Activated CD4-positive, alpha-beta T cell treated with anti-CD3 and anti-CD28 coated beads, Interleukin-2, Interleukin-6, amounts not matched to agents 100 ng/mL and 50 ng/mL, durations not matched to agents 16 hours and 8 hours (primary cell): ENCODE measurements around the gene GUCY1B1.
"Not testable (repeated sequence)": the region's sequence is repeated elsewhere in the genome, so short reads cannot be mapped to it uniquely, and the experiment has no call there.

ENCODE experiments used
- DNase-seq: peaks from one replicate; pipeline ENCODE4 v3.0.0-alpha.2; 2020

GUCY1B1 gene

DNA sequence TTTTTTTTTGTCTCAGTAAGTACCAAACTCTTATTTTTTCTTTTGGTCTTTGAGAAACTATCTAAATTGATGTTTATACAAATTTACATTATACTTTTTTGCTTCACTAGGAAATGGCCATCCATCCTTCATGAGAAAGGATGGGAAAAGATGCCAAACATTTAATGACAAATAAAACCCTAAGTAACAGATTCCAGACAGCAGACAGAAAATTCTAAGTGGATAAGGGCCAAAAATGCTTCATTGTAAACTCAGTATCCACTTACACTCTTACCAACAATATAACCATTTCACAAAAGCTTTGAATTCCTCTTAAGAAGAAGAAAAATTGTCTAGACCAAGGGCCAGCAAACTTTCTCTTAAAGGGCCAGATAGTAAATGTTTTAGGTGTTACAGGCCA is 3.5 kb downstream of the GUCY1B1 start:
- no peak for DNase-seq

GRCh38 chr4:155763551-155763950 is 4.7 kb downstream of the GUCY1B1 start:
- DNase-seq, result no peak

GRCh38 chr4:155765149-155765548 is 6.3 kb downstream of the GUCY1B1 start:
- no peak for DNase-seq

- DNase-seq, result no peak
These were observed 7.8 kb downstream of the GUCY1B1 start for GRCh38 chr4:155766622-155767021.

DNA sequence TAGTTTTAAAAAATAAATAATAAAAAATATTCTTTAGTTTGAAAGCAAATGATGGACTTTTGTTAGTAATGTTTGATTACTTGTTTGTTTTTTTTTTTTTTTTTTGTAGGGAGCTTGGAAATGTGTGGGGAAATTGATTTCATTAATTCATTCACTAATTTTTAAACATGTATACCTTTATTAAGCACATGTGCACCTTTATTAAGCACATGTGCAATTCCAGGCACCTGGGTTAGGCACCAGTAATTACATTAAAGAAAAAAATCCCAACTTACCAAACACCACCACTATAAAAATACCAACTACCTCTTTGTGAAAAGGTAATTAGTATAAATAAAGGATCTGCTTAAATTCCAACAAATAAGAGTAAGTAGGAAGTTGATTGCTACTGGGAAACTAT is 9.5 kb downstream of the GUCY1B1 start:
- no peak for DNase-seq

- DNase-seq, result no peak
These were observed 10.3 kb downstream of the GUCY1B1 start for GRCh38 chr4:155769090-155769489.

GRCh38 chr4:155772459-155773195 is 13.8 kb downstream of the GUCY1B1 start:
- no peak for DNase-seq

DNA sequence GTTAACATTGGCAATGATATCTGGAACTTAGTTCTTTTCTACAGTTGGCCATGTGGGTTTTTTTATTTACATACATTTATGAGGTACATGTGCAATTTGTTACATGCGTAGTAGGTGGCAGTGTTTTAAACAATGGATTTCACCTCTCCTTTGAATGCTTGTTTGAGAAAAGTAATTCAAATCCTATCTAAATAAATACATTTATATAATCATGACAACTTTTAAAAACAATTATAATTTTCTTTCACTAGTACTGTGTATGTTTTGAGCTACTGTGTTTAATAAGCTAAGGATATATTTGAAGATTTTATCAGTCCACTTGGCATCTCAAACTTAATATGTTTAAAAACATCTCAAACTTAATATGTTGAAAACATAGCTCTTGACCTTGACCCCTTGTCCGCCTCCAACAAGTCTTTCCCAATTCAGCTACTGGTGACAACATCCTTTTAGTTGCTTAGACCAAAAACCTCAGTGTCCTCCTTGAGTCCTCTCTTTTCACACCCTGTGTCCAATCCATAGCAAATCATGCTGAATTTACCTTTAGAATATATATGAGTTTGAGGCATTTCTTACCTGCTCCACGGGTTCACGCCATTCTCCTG is 14.5 kb downstream of the GUCY1B1 start:
- no peak for DNase-seq

DNA sequence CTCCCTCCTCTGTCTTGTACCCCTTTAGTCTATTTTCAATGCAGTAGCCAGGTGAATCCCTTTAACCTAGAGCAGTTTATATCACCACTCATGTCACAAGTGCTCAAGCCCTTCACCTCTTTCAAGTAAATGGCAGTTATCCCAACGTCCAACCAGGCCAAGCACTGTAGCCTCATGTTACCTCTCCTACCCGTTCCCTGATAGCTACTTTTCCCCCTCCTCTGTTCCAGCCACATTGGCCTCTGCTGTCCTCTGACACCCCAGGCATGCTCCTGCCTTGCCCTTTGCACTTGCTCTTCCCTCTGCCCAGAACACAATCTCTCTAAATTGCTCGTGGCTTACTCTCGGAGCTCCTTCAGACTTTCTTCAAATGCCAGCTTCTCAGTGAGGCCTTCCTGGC is 15.2 kb downstream of the GUCY1B1 start:
- no peak for DNase-seq

DNA sequence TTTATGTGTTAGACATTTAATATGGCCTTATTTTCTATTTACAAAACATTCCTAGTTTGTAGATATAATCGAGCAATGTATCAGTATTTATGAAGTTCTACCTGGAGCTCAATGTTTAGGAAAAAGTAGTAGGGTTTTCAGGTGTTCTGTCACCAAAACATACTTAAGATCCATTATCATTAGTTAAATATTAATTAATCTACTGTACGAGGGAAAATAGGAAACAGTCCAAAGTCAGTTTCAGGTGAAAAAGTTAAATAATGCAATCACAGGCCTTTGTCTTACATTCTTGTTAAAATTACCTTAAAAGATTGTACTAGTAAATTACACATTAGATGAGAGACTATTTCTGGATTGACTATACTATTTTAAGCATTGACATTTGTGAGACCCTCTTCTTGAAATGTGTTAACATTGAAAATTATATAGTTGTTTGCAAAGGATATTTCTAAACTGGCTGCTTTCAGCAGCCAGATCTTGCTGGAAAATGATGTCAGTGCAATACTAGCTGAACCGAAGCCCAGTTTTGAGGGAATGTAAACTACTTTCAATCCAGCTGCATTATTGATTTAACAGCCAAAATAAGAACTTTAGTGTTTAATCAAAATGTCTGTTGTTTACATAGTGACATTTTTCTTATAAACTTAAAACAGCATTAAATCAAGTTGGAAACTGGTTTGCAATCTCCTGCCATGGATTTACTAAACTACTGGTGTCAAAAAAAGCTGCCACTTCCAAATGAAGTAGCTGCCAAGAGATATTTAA is 19.3 kb downstream of the GUCY1B1 start:
- no peak for DNase-seq

- DNase-seq, result no peak
These were observed 22.0 kb downstream of the GUCY1B1 start for GRCh38 chr4:155780775-155781174.

DNA sequence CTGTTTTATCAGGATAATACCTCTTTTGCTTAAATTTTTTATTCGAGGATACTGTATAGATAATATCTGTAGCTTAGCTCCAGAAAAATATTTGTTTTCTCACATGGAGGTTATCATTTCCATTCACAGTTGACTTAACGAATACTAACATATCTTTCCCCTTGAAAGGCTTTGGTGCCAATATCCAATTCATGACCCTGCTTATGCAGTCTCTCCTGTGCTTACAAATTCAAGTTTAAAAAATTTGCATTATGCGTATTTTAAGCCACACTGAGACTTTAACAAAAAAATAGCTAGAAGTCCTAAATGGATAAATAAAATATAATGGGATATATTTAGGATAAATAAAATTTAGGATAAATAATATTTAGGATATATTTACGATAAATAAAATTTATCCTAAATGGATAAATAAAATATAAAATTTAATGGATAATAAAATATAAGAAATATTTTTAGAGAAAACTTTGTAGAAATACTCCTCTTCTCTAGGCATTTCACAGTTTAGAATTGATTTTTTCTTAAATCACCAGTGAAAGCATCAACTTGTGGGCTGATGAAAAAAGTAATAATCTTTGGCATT is 22.5 kb downstream of the GUCY1B1 start:
- no peak for DNase-seq

- no peak for DNase-seq
These were observed 25.8 kb downstream of the GUCY1B1 start for GRCh38 chr4:155784637-155785036.

- DNase-seq, result no peak
These were observed 27.0 kb downstream of the GUCY1B1 start for GRCh38 chr4:155785828-155786227.

DNA sequence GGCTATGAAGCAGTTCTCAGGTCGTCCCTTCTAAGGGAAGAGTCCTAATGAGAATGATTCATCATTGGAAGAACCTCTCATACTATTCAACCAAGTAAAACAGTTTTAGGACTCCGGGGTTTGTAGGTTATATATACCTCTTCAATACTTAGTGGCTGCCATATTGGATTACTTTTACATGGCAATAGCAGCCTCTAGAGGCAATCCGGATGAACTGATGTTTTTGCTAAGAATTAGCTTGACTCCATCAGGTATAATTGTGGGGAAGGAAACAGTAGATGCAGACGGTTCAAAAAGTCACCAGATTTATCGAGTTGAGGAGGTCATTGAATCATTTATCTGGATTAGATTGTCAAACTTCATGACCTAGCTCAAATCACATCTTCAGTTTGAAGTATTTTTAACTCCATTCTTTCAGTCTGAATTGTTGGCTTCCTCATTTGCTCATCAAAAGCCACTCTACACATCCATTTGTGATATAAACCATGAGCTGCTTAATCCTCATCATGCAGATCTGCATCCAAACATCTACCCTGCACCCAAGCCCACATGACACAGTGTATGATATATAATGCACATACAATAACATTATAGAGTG is 28.4 kb downstream of the GUCY1B1 start:
- peak; percentile 56 for DNase-seq

- no peak for DNase-seq
These were observed 30.6 kb downstream of the GUCY1B1 start for GRCh38 chr4:155789391-155789790.

- DNase-seq, result no peak
These were observed 31.2 kb downstream of the GUCY1B1 start for GRCh38 chr4:155789982-155790381.

DNA sequence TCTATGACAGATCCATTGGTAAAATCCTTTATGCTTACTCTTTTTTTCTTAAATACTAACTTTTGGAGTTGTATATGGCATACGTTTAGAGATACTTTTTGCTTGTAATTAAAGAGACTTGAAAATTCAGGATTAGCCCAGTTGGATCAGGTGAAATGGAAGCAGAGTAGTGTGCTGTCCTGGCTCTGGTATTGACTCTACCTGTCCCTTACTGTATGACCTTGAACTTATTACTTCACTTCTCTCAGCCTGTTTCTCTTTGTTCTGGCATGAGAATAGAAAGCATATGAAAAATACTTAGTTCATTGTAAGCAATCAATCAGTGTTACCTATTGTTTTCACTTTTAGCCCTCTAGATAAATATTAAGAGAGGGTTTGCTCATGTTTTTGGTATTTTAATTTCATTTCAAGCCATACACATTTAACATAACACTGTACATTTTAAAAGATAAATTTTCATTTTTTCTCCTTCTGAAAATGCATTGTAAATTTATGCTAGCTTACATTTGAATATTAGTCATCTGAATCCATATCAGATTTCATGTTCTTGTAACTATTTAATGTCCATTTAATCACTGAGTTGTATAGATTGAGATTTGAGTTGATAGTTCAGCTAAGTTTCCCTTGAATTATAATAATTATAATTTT is 35.9 kb downstream of the GUCY1B1 start:
- no peak for DNase-seq

DNA sequence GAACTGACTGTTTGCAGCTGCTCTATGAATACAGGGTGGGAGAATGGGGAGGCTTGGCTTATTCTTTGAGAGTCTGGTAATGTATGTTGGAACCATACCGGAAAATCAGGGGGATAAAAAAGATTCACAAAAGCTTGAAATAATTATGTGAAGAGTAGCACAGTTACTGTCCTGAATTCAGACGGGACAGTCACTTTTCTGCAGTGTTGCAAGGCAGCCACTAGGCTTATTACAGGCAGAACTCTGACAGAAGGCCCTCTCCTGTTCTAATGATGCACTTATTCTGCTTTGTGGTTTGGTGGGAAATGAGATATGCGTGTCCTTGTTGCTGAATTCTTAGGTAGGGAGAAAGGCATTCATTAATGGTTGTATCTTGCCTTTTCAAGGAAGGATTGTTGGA is 37.2 kb downstream of the GUCY1B1 start:
- DNase-seq, result no peak

DNA sequence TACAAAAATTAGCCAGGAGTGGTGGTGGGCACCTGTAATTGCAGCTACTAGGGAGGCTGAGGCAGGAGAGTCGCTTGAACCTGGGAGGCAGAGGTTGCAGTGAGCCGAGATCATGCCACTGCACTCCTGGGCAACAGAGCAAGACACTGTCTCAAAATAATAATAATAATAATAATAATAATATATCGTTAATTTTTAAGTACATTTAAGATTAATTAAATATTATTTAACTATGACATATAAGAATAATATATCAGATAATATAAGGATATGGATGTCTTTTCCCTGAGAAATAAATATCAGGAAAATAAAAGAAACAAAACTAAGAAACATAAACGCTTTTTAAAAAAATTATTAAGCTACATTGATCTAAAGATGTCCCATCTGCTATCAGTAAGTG is 38.8 kb downstream of the GUCY1B1 start:
- DNase-seq, result not testable (repeated sequence)

DNA sequence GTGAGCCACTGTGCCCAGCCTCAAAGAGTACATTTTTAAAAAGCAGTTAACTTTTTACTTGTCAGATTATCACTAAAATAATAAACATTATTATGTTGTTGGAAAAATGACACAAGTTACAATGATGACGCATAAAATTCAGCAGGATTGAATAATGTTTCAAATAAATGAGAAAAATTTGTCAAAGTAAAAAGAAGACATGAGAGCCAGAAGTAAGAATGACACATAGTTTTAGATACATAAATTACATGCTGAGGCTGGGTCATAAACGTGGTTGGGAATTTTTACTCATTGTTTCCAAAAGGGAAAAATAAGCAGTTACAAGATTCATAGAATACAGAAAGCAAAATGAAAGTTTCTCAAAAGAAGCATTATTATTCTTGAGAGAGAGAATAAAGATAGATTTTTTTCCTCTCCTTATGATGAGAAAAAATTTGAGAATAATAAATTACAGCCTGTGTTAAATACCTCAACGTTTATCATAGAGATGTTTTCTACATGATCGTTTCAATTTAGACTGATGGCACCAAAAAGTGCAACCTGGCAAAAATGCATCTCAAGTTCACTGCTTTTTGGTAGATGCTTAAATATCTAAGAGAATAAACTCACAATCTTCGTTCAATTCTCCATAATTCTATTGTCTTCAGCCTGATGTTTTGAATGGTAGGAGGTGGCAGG is 40.4 kb downstream of the GUCY1B1 start:
- no peak for DNase-seq

- DNase-seq, result no peak
These were observed 40.9 kb downstream of the GUCY1B1 start for GRCh38 chr4:155799794-155800123.
